H1 (cell line): ENCODE results near the gene FAM222B.
A peak's percentile ranks its signal among the peaks of the same experiment; 100 is the strongest.

Experiments
- CEBPB ChIP-seq: IDR thresholded peaks from 2 replicates; pipeline ENCODE4 v1.6.1; 2012; ENCODE audit warnings: low read depth, low read length
- CTCF ChIP-seq, 3 experiments: IDR thresholded peaks; 1 replicate in 2 of 3; 2 replicates in 1 of 3; pipeline versions ENCODE4 v1.5.1 to v1.6.1; 2011; ENCODE audit warnings: low read length in 3 of 3, mild to moderate bottlenecking in 3 of 3, inconsistent platforms in 2 of 3, low read depth in 1 of 3, moderate library complexity in 1 of 3; ENCODE audit not compliant: insufficient read depth in 1 of 3; ENCODE audit errors: control extremely low read depth in 1 of 3
- KDM5A ChIP-seq: fragments of 200-600 bp; IDR thresholded peaks from 2 replicates; pipeline ENCODE4 v1.7.1; 2012; ENCODE audit warnings: mild to moderate bottlenecking, low read length, inconsistent platforms, mixed read lengths
- POLR2A ChIP-seq, 2 experiments: IDR thresholded peaks; 1 replicate in 1 of 2; 2 replicates in 1 of 2; pipeline ENCODE4 v1.6.1; 2011; ENCODE audit warnings: low read depth in 2 of 2, low read length in 2 of 2, mild to moderate bottlenecking in 2 of 2; ENCODE audit errors: control extremely low read depth in 1 of 2
- RFX5 ChIP-seq: IDR thresholded peaks from 2 replicates; pipeline ENCODE4 v1.6.1; 2011; ENCODE audit warnings: low read depth, low read length, improper control_type of control experiment, borderline replicate concordance

GRCh38 chr17:28744104-28744971, 98.3 kb downstream of the FAM222B start:
- no peak for TF ChIP-seq CEBPB
- 0 out of 3 replicates have a peak, but pooled peaks of 1 of the 2 experiments have one; percentile 93 for TF ChIP-seq POLR2A (IDR thresholded peaks at IDR 0.05; ENCODE audit: control extremely low read depth in 1 of 2, low read depth in 2 of 2, low read length in 2 of 2)
- no peak for TF ChIP-seq CTCF (IDR thresholded peaks at IDR 0.05; ENCODE audit: control extremely low read depth in 1 of 3, insufficient read depth in 1 of 3, low read depth in 1 of 3, low read length in 3 of 3)
- no peak for TF ChIP-seq KDM5A
- no peak; the same call in 1 of the 2 replicates for TF ChIP-seq RFX5
